ENCODE results near the gene CHPT1.
"Not testable (repeated sequence)": the region's sequence is repeated elsewhere in the genome, so short reads cannot be mapped to it uniquely, and the experiment has no call there.

Gene CHPT1

GRCh38 chr12:101729842-101730241 lies 32.4 kb downstream of the CHPT1 start:
- no peak for DNase-seq

- no peak for DNase-seq
These were observed 34.9 kb downstream of the CHPT1 start for GRCh38 chr12:101732318-101732717.

- no peak for DNase-seq
These were observed 35.7 kb downstream of the CHPT1 start for GRCh38 chr12:101733166-101733565.

- DNase-seq, result not testable (repeated sequence)
These were observed 37.0 kb downstream of the CHPT1 start for GRCh38 chr12:101734482-101734881.

- DNase-seq, result no peak
These were observed 40.0 kb downstream of the CHPT1 start for GRCh38 chr12:101737476-101737875.

- no peak for DNase-seq
These were observed 41.7 kb downstream of the CHPT1 start, which contains the start of gene SYCP3 for GRCh38 chr12:101738920-101739665. TSS of gene SYCP3 (minus strand) at chr12:101739462. CDS start at chr12:101737935, 1,527 bp downstream.

- no peak for DNase-seq
These were observed 43.1 kb downstream of the CHPT1 start for GRCh38 chr12:101740566-101740965.

- DNase-seq, result no peak
These were observed 43.5 kb downstream of the CHPT1 start for GRCh38 chr12:101740980-101741379.

GRCh38 chr12:101743242-101743641 lies 45.8 kb downstream of the CHPT1 start:
- no peak for DNase-seq

- no peak for DNase-seq
These were observed 46.5 kb downstream of the CHPT1 start for GRCh38 chr12:101743724-101744472.

GRCh38 chr12:101745481-101745880 lies 48.0 kb downstream of the CHPT1 start:
- DNase-seq, result no peak

GRCh38 chr12:101746196-101746595 lies 48.8 kb downstream of the CHPT1 start:
- no peak for DNase-seq

- DNase-seq, result no peak
These were observed 49.2 kb downstream of the CHPT1 start for GRCh38 chr12:101746661-101747060.

- no peak for DNase-seq
These were observed 50.3 kb downstream of the CHPT1 start for GRCh38 chr12:101747697-101748096.

- DNase-seq, result no peak
These were observed 51.5 kb downstream of the CHPT1 start for GRCh38 chr12:101748907-101749306.

- no peak for DNase-seq
These were observed 52.2 kb downstream of the CHPT1 start for GRCh38 chr12:101749657-101750056.

GRCh38 chr12:101750152-101750551 lies 52.7 kb downstream of the CHPT1 start:
- DNase-seq, result no peak

GRCh38 chr12:101759396-101760047 lies 62.1 kb downstream of the CHPT1 start:
- DNase-seq, result no peak

GRCh38 chr12:101761350-101761749 lies 63.9 kb downstream of the CHPT1 start:
- no peak for DNase-seq

GRCh38 chr12:101761781-101762180 lies 64.3 kb downstream of the CHPT1 start:
- no peak for DNase-seq

- DNase-seq, result no peak
These were observed 65.9 kb downstream of the CHPT1 start for GRCh38 chr12:101763246-101763931.

GRCh38 chr12:101764051-101764792 lies 66.8 kb downstream of the CHPT1 start:
- DNase-seq, result no peak
